H9 (cell line): ENCODE results near the gene NEAT1. TPM values are rescaled to one million over a fixed set of nuclear protein-coding genes. Genes with fewer than 3 reads are reported as not detected.

ENCODE experiments used
- DNase-seq: peaks from one replicate; pipeline ENCODE4 v3.0.0-alpha.2; 2017
- H2AFZ ChIP-seq: one replicate; pipeline ENCODE4 v1.6.1; 2013; ENCODE audit warnings: mild to moderate bottlenecking, low read length, control low read depth, moderate library complexity
- H2AK5ac ChIP-seq: 2 replicates; pipeline ENCODE4 v1.6.1; 2013; ENCODE audit warnings: low read length, control low read depth, mixed read lengths; ENCODE audit not compliant: insufficient read length
- H2BK120ac ChIP-seq: one replicate; pipeline ENCODE4 v1.6.1; 2013; ENCODE audit warnings: low read depth, mild to moderate bottlenecking, low read length, control low read depth, inconsistent platforms; ENCODE audit not compliant: poor library complexity, severe bottlenecking
- H2BK12ac ChIP-seq: 2 replicates; pipeline ENCODE4 v1.6.1; 2013; ENCODE audit warnings: low read length, control low read depth, mixed read lengths, low read depth; ENCODE audit not compliant: insufficient read length
- H2BK15ac ChIP-seq: 2 replicates; pipeline ENCODE4 v1.6.1; 2013; ENCODE audit warnings: low read depth, low read length, control low read depth
- H2BK20ac ChIP-seq: one replicate; pipeline ENCODE4 v1.6.1; 2013; ENCODE audit warnings: low read depth, mild to moderate bottlenecking, low read length, control low read depth, inconsistent platforms; ENCODE audit not compliant: poor library complexity, severe bottlenecking
- H2BK5ac ChIP-seq: 2 replicates; pipeline ENCODE4 v1.6.1; 2013; ENCODE audit warnings: low read length, control low read depth, mixed read lengths; ENCODE audit not compliant: insufficient read length
- H3K14ac ChIP-seq: 2 replicates; pipeline ENCODE4 v1.6.1; 2013; ENCODE audit warnings: low read length, control low read depth; ENCODE audit not compliant: insufficient read depth
- H3K18ac ChIP-seq: 2 replicates; pipeline ENCODE4 v1.6.1; 2013; ENCODE audit warnings: low read depth, mild to moderate bottlenecking, mixed read lengths, low read length, control low read depth; ENCODE audit not compliant: insufficient read length
- H3K23ac ChIP-seq: 2 replicates; pipeline ENCODE4 v1.6.1; 2013; ENCODE audit warnings: low read length, control low read depth, mixed read lengths, low read depth; ENCODE audit not compliant: insufficient read length
- H3K23me2 ChIP-seq: 2 replicates; pipeline ENCODE4 v1.6.1; 2013; ENCODE audit warnings: low read depth, mild to moderate bottlenecking, mixed read lengths, low read length, control low read depth; ENCODE audit not compliant: insufficient read length, poor library complexity, severe bottlenecking
- H3K27ac ChIP-seq: 2 replicates; pipeline ENCODE4 v1.5.1; 2013; ENCODE audit warnings: low read length, control low read depth, mixed read lengths, low read depth; ENCODE audit not compliant: insufficient read length
- H3K27me3 ChIP-seq: 2 replicates; pipeline ENCODE4 v1.6.1; 2013; ENCODE audit warnings: low read length, control low read depth, inconsistent platforms; ENCODE audit not compliant: insufficient read depth
- H3K4ac ChIP-seq: 2 replicates; pipeline ENCODE4 v1.6.1; 2013; ENCODE audit warnings: low read depth, mild to moderate bottlenecking, control low read depth, inconsistent platforms, low read length, moderate library complexity
- H3K4me1 ChIP-seq: 2 replicates; pipeline ENCODE4 v1.6.1; 2013; ENCODE audit warnings: low read length, control low read depth, inconsistent platforms; ENCODE audit not compliant: insufficient read depth
- H3K4me2 ChIP-seq: 2 replicates; pipeline ENCODE4 v1.6.1; 2013; ENCODE audit warnings: low read length, control low read depth, mixed read lengths; ENCODE audit not compliant: insufficient read length, insufficient read depth
- H3K56ac ChIP-seq: 2 replicates; pipeline ENCODE4 v1.6.1; 2013; ENCODE audit warnings: low read depth, mild to moderate bottlenecking, mixed read lengths, low read length, control low read depth; ENCODE audit not compliant: insufficient read length
- H3K79me1 ChIP-seq: 2 replicates; pipeline ENCODE4 v1.6.1; 2013; ENCODE audit warnings: low read depth, mild to moderate bottlenecking, moderate library complexity, low read length, control low read depth, inconsistent platforms; ENCODE audit not compliant: insufficient read depth, poor library complexity, severe bottlenecking
- H3K79me2 ChIP-seq: 2 replicates; pipeline ENCODE4 v1.6.1; 2013; ENCODE audit warnings: low read length, control low read depth, inconsistent platforms; ENCODE audit not compliant: insufficient read depth
- H3K9ac ChIP-seq: 2 replicates; pipeline ENCODE4 v1.6.1; 2013; ENCODE audit warnings: low read length, control low read depth, mixed read lengths; ENCODE audit not compliant: insufficient read length; ENCODE audit errors: extremely low read depth
- H3K9me3 ChIP-seq: one replicate; pipeline ENCODE4 v1.6.1; 2013; ENCODE audit warnings: low read depth, low read length, inconsistent platforms; ENCODE audit not compliant: control insufficient read depth
- H3T11ph ChIP-seq: one replicate; pipeline ENCODE4 v1.6.1; 2013; ENCODE audit warnings: mild to moderate bottlenecking, low read length, control low read depth, inconsistent platforms
- H4K20me1 ChIP-seq: one replicate; pipeline ENCODE4 v1.6.1; 2013; ENCODE audit not compliant: control insufficient read depth, insufficient read length, insufficient read depth
- H4K5ac ChIP-seq: 2 replicates; pipeline ENCODE4 v1.6.1; 2013; ENCODE audit warnings: low read depth, mild to moderate bottlenecking, mixed read lengths, low read length, control low read depth; ENCODE audit not compliant: insufficient read length
- H4K8ac ChIP-seq: replicated peaks from 2 replicates; pipeline ENCODE4 v1.6.1; 2013; ENCODE audit warnings: low read length, control low read depth, mixed read lengths, low read depth; ENCODE audit not compliant: insufficient read length
- H4K91ac ChIP-seq: 2 replicates; pipeline ENCODE4 v1.6.1; 2013; ENCODE audit warnings: low read depth, mild to moderate bottlenecking, moderate library complexity, mixed read lengths, low read length, control low read depth; ENCODE audit not compliant: insufficient read length
- H3K27ac Mint-ChIP-seq, 3 experiments: 2 replicates in 2 of 3; 3 replicates in 1 of 3; pipeline ENCODE4 v1.8.0; 2020 to 2021; ENCODE audit warnings: mixed read lengths in 3 of 3, mild to moderate bottlenecking in 1 of 3, moderate library complexity in 1 of 3
- H3K27me3 Mint-ChIP-seq: 2 replicates; pipeline ENCODE4 v1.8.0; 2021; ENCODE audit warnings: low read depth, mild to moderate bottlenecking, moderate library complexity, mixed read lengths
- H3K36me3 Mint-ChIP-seq, 3 experiments: 2 replicates in 2 of 3; 3 replicates in 1 of 3; pipeline ENCODE4 v1.8.0; 2020 to 2021; ENCODE audit warnings: low read depth in 3 of 3, mixed read lengths in 3 of 3; ENCODE audit not compliant: insufficient read depth in 1 of 3
- H3K4me1 Mint-ChIP-seq, 2 experiments: 2 replicates each; pipeline ENCODE4 v1.8.0; 2020; ENCODE audit warnings: mixed read lengths in 2 of 2
- H3K4me3 Mint-ChIP-seq, 2 experiments: 2 replicates in 1 of 2; 3 replicates in 1 of 2; pipeline ENCODE4 v1.8.0; 2020 to 2021; ENCODE audit warnings: mild to moderate bottlenecking in 2 of 2, mixed read lengths in 2 of 2, moderate library complexity in 1 of 2
- H3K9me3 Mint-ChIP-seq, 2 experiments: 2 replicates in 1 of 2; 3 replicates in 1 of 2; pipeline ENCODE4 v1.8.0; 2020; ENCODE audit warnings: mild to moderate bottlenecking in 2 of 2, mixed read lengths in 2 of 2, moderate library complexity in 1 of 2
- WGBS: extraction: QIAGEN DNeasy Blood & Tissue Kit; methylation state at CpG from one replicate; pipeline ENCODE4 v1.1.7; 2013; ENCODE audit warnings: missing lambda C conversion rate, low lambda C conversion rate, mixed read lengths; ENCODE audit not compliant: insufficient read length; ENCODE audit errors: extremely low coverage; 5-methylcytosine and 5-hydroxymethylcytosine counted together
- long read RNA-seq: library from polyadenylated mRNA; unstranded; transcript quantifications from one replicate; pipeline ENCODE4 v2.0.0, GENCODE V29; 2020
- total RNA-seq: library from RNA; stranded (reverse); gene quantifications from 2 replicates; pipeline ENCODE4 v1.2.1, GENCODE V29; 2021
- TF ChIP-seq, protein P1 (sequence below): fragments of 200-600 bp; sonication (generic); conservative IDR thresholded peaks from 3 replicates; pipeline ENCODE4 v1.8.0; 2021; ENCODE audit warnings: antibody characterized with exemption, mild to moderate bottlenecking

NEAT1 gene
- 11.1 and 12.7 TPM in 2 replicates for total RNA-seq
- long read RNA-seq, full-length matches to known transcripts, result 3 of 3 reads
- long read RNA-seq, partial matches to known transcripts, result 0 of 3 reads
- long read RNA-seq, other reads (novel, unspliced or antisense), result 0 of 3 reads

DNA sequence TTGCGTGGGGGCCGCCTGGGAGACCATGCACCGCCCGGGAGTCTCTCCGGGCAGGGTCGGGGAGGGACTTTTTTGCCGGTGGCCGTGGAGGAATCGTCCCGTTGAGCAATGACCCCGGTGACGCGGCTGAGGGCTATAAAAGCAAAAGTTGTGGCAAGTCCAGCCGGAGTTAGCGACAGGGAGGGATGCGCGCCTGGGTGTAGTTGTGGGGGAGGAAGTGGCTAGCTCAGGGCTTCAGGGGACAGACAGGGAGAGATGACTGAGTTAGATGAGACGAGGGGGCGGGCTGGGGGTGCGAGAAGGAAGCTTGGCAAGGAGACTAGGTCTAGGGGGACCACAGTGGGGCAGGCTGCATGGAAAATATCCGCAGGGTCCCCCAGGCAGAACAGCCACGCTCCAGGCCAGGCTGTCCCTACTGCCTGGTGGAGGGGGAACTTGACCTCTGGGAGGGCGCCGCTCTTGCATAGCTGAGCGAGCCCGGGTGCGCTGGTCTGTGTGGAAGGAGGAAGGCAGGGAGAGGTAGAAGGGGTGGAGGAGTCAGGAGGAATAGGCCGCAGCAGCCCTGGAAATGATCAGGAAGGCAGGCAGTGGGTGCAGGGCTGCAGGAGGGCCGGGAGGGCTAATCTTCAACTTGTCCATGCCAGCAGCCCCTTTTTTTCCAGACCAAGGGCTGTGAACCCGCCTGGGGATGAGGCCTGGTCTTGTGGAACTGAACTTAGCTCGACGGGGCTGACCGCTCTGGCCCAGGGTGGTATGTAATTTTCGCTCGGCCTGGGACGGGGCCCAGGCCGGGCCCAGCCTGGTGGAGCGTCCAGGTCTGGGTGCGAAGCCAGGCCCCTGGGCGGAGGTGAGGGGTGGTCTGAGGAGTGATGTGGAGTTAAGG lies at the start of gene NEAT1:
NEAT1 (plus strand) TSS at position 166 of the 883 bp plus-strand sequence.
- Histone ChIP-seq H3K79me2 (peaks cover 2% of the 10 kb centered on the region; the same call in 1 of the 2 replicates), H4K20me1 (peaks cover 2% of the 10 kb centered on the region), H3T11ph (no peak within 1 kb of the TSS), H3K56ac (no peak within 1 kb of the TSS), H2BK120ac (peak within 1 kb of the TSS; percentile 85), H3K4me1 (peaks cover 25% of the 10 kb centered on the region), H2BK20ac (no peak within 1 kb of the TSS), H3K9me3 (no peaks in the 10 kb centered on the region), H2AFZ (no peak within 1 kb of the TSS), H2AK5ac (no peak within 1 kb of the TSS), H3K4ac (peak within 1 kb of the TSS; percentile 30; the same call in 1 of the 2 replicates), H3K23ac (no peak within 1 kb of the TSS), H3K14ac (peak within 1 kb of the TSS; percentile 93), H3K27me3 (no peaks in the 10 kb centered on the region), H4K91ac (peak within 1 kb of the TSS; percentile 21), H2BK15ac (no peak within 1 kb of the TSS), H4K8ac (no peak within 1 kb of the TSS), H3K18ac (peak within 1 kb of the TSS; percentile 93), H2BK12ac (peak within 1 kb of the TSS; percentile 51), H4K5ac (no peak within 1 kb of the TSS), H3K27ac (no peak within 1 kb of the TSS), H3K79me1 (no peaks in the 10 kb centered on the region), H3K9ac (peak within 1 kb of the TSS; percentile 80), H2BK5ac (peak within 1 kb of the TSS; percentile 17), H3K23me2 (peaks cover 13% of the 10 kb centered on the region), H3K4me2 (peak within 1 kb of the TSS; percentile 67)
- Mint-ChIP-seq H3K4me1 (peaks cover 81 to 90% of the 10 kb centered on the region in 2 experiments), H3K9me3 (no peaks in the 10 kb centered on the region; a peak in 1 of 5 replicates), H3K4me3 (peak within 1 kb of the TSS; percentile 74 to 80), H3K27ac (peak within 1 kb of the TSS; percentile 91 to 98 (median 93)), H3K27me3 (peaks cover 3% of the 10 kb centered on the region), H3K36me3 (no peaks in the 10 kb centered on the region)
- TF ChIP-seq, protein P1, sequence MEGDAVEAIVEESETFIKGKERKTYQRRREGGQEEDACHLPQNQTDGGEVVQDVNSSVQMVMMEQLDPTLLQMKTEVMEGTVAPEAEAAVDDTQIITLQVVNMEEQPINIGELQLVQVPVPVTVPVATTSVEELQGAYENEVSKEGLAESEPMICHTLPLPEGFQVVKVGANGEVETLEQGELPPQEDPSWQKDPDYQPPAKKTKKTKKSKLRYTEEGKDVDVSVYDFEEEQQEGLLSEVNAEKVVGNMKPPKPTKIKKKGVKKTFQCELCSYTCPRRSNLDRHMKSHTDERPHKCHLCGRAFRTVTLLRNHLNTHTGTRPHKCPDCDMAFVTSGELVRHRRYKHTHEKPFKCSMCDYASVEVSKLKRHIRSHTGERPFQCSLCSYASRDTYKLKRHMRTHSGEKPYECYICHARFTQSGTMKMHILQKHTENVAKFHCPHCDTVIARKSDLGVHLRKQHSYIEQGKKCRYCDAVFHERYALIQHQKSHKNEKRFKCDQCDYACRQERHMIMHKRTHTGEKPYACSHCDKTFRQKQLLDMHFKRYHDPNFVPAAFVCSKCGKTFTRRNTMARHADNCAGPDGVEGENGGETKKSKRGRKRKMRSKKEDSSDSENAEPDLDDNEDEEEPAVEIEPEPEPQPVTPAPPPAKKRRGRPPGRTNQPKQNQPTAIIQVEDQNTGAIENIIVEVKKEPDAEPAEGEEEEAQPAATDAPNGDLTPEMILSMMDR, result no peak
- DNase-seq, result peak; percentile 85
- WGBS, result no CpG with 5 or more reads among the region's 40 CpGs
